HEK293T (cell line): ENCODE measurements around the gene KDELR1.

Experiments used
- ARNT ChIP-seq: fragments of 450-650 bp; IDR thresholded peaks from 2 replicates; pipeline ENCODE4 v1.6.1; 2017; ENCODE audit warnings: mild to moderate bottlenecking
- BHLHE40 ChIP-seq: fragments of 450-650 bp; IDR thresholded peaks from 2 replicates; pipeline ENCODE4 v1.6.1; 2016; ENCODE audit warnings: mild to moderate bottlenecking, moderate library complexity, borderline replicate concordance
- CTBP1 ChIP-seq: fragments of 450-650 bp; IDR thresholded peaks from 2 replicates; pipeline ENCODE4 v1.6.1; 2016; ENCODE audit warnings: borderline replicate concordance
- ELF4 ChIP-seq: fragments of 450-650 bp; IDR thresholded peaks from 2 replicates; pipeline ENCODE4 v1.6.1; 2017; ENCODE audit warnings: antibody characterized with exemption
- FOXA1 ChIP-seq: fragments of 450-650 bp; IDR thresholded peaks from 2 replicates; pipeline ENCODE4 v1.6.1; 2016; ENCODE audit warnings: mild to moderate bottlenecking
- FOXK2 ChIP-seq: fragments of 450-650 bp; IDR thresholded peaks from 2 replicates; pipeline ENCODE4 v1.6.1; 2016; ENCODE audit warnings: mild to moderate bottlenecking
- FOXM1 ChIP-seq: fragments of 450-650 bp; IDR thresholded peaks from 2 replicates; pipeline ENCODE4 v1.6.1; 2017; ENCODE audit warnings: mild to moderate bottlenecking, borderline replicate concordance
- L3MBTL2 ChIP-seq: fragments of 450-650 bp; conservative IDR thresholded peaks from 2 replicates; pipeline ENCODE4 v1.6.1; 2016; ENCODE audit warnings: mild to moderate bottlenecking
- NFRKB ChIP-seq: fragments of 450-650 bp; IDR thresholded peaks from 2 replicates; pipeline ENCODE4 v1.6.1; 2016; ENCODE audit warnings: mild to moderate bottlenecking, moderate library complexity
- SP1 ChIP-seq: fragments of 450-650 bp; IDR thresholded peaks from 2 replicates; pipeline ENCODE4 v1.6.1; 2017
- SUZ12 ChIP-seq: fragments of 450-650 bp; IDR thresholded peaks from 2 replicates; pipeline ENCODE4 v1.6.1; 2016; ENCODE audit warnings: mild to moderate bottlenecking
- TARDBP ChIP-seq: fragments of 450-650 bp; IDR thresholded peaks from 2 replicates; pipeline ENCODE4 v1.6.1; 2016
- ZNF384 ChIP-seq: fragments of 450-650 bp; IDR thresholded peaks from 2 replicates; pipeline ENCODE4 v1.6.1; 2016

- no peak for TF ChIP-seq FOXK2
- TF ChIP-seq CTBP1, result no peak
- no peak for TF ChIP-seq TARDBP
- no peak for TF ChIP-seq SP1
- TF ChIP-seq BHLHE40, result no peak
- TF ChIP-seq ELF4, result no peak
- TF ChIP-seq FOXM1, result no peak
- no peak for TF ChIP-seq L3MBTL2
- no peak for TF ChIP-seq SUZ12
- no peak for TF ChIP-seq ZNF384
- TF ChIP-seq FOXA1, result no peak
- TF ChIP-seq ARNT, result no peak
- TF ChIP-seq NFRKB, result no peak
Observed at GRCh38 chr19:48433337-48433736, 42.0 kb upstream of the KDELR1 start.
